ENCODE measurements around the gene LGR6.

GRCh38 chr1:202202500-202203168 lies 9.0 kb downstream of the LGR6 start:
- TF ChIP-seq CTCF (IDR thresholded peaks at IDR 0.05) (no peak), POLR2A (IDR thresholded peaks at IDR 0.05) (no peak)

Measured in right lobe of liver (tissue), 4 donors.